GM12872 (cell line): ENCODE results near the gene CCNL1.

ENCODE experiments used
- CTCF ChIP-seq: IDR thresholded peaks from 3 replicates; pipeline ENCODE4 v1.5.1; 2011; ENCODE audit warnings: low read depth, mild to moderate bottlenecking, low read length, moderate library complexity; ENCODE audit not compliant: insufficient read depth

Gene CCNL1

GRCh38 chr3:157100608-157101396 is 59.1 kb downstream of the CCNL1 start:
- no peak for TF ChIP-seq CTCF

GRCh38 chr3:157100096-157100477 is 59.9 kb downstream of the CCNL1 start:
- no peak for TF ChIP-seq CTCF

GRCh38 chr3:157099326-157100095 is 60.4 kb downstream of the CCNL1 start:
- no peak for TF ChIP-seq CTCF

GRCh38 chr3:157098823-157099185 is 61.1 kb downstream of the CCNL1 start:
- no peak for TF ChIP-seq CTCF

GRCh38 chr3:157098121-157098822 is 61.7 kb downstream of the CCNL1 start:
- TF ChIP-seq CTCF, result no peak
